Sigmoid colon (tissue), 4 donors: Measurements from ENCODE around the gene MED25.

Experiments
- EP300 ChIP-seq, 4 donors: sonication (generic); formaldehyde crosslinking; IDR thresholded peaks; one replicate each; pipeline ENCODE4 v1.6.1; 2017; ENCODE audit warnings: antibody characterized with exemption in 4 of 4
- POLR2A ChIP-seq, 2 donors: fragments of 450-650 bp; IDR thresholded peaks; one replicate each; pipeline ENCODE4 v1.6.1; 2016; ENCODE audit warnings: antibody characterized with exemption in 2 of 2, mild to moderate bottlenecking in 2 of 2, moderate library complexity in 2 of 2
- POLR2AphosphoS5 ChIP-seq, 4 donors: sonication (generic); formaldehyde crosslinking; IDR thresholded peaks; one replicate each; pipeline ENCODE4 v1.6.1; 2017; ENCODE audit warnings: antibody characterized with exemption in 4 of 4
- TF ChIP-seq, protein P1 (sequence below), 4 experiments: fragments of 450-650 bp in 3 of 4; fragments of 200-600 bp in 1 of 4; IDR thresholded peaks; one replicate each; pipeline ENCODE4 v1.5.1; 2016 to 2019; ENCODE audit warnings: antibody characterized with exemption in 4 of 4, mild to moderate bottlenecking in 3 of 4, moderate library complexity in 2 of 4

DNA sequence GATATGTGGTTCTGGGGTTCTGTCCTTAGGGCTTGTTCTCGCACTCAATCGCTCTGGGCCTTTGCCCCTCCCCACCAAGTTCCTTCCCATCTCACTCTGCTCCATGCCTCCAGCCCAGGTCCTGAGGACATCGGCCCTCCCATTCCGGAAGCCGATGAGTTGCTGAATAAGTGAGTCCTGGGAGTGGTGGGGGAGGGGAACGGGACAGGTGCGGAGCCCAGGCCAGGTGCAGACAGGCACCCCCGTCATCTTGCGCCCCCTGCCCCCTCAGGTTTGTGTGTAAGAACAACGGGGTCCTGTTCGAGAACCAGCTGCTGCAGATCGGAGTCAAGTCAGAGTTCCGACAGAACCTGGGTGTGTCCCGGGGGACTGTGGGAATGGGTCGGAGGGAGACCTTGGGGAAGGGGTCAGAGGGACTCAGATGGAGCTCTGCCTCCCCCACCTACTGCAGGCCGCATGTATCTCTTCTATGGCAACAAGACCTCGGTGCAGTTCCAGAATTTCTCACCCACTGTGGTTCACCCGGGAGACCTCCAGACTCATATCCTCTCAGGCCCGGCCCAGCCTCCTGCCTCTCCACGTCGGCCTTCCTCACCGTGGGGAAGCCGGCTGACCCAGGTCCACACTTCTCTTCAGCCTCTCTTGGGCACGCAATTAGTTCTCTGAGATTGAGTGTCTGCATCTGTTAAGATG is 15.1 kb upstream of the MED25 start:
- TF ChIP-seq, protein P1, sequence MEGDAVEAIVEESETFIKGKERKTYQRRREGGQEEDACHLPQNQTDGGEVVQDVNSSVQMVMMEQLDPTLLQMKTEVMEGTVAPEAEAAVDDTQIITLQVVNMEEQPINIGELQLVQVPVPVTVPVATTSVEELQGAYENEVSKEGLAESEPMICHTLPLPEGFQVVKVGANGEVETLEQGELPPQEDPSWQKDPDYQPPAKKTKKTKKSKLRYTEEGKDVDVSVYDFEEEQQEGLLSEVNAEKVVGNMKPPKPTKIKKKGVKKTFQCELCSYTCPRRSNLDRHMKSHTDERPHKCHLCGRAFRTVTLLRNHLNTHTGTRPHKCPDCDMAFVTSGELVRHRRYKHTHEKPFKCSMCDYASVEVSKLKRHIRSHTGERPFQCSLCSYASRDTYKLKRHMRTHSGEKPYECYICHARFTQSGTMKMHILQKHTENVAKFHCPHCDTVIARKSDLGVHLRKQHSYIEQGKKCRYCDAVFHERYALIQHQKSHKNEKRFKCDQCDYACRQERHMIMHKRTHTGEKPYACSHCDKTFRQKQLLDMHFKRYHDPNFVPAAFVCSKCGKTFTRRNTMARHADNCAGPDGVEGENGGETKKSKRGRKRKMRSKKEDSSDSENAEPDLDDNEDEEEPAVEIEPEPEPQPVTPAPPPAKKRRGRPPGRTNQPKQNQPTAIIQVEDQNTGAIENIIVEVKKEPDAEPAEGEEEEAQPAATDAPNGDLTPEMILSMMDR (IDR thresholded peaks at IDR 0.05): no peak
- TF ChIP-seq POLR2A (IDR thresholded peaks at IDR 0.05) (no peak), POLR2AphosphoS5 (IDR thresholded peaks at IDR 0.05) (no peak), EP300 (IDR thresholded peaks at IDR 0.05) (no peak)
